OCI-M2 (cell line): Measurements from ENCODE around the gene SDK1.

Source experiments
- DNase-seq: peaks from one replicate; lab custom pipeline; 2025; ENCODE audit not compliant: unreplicated experiment; lab: John Stamatoyannopoulos, UW

SDK1 gene, protein sequence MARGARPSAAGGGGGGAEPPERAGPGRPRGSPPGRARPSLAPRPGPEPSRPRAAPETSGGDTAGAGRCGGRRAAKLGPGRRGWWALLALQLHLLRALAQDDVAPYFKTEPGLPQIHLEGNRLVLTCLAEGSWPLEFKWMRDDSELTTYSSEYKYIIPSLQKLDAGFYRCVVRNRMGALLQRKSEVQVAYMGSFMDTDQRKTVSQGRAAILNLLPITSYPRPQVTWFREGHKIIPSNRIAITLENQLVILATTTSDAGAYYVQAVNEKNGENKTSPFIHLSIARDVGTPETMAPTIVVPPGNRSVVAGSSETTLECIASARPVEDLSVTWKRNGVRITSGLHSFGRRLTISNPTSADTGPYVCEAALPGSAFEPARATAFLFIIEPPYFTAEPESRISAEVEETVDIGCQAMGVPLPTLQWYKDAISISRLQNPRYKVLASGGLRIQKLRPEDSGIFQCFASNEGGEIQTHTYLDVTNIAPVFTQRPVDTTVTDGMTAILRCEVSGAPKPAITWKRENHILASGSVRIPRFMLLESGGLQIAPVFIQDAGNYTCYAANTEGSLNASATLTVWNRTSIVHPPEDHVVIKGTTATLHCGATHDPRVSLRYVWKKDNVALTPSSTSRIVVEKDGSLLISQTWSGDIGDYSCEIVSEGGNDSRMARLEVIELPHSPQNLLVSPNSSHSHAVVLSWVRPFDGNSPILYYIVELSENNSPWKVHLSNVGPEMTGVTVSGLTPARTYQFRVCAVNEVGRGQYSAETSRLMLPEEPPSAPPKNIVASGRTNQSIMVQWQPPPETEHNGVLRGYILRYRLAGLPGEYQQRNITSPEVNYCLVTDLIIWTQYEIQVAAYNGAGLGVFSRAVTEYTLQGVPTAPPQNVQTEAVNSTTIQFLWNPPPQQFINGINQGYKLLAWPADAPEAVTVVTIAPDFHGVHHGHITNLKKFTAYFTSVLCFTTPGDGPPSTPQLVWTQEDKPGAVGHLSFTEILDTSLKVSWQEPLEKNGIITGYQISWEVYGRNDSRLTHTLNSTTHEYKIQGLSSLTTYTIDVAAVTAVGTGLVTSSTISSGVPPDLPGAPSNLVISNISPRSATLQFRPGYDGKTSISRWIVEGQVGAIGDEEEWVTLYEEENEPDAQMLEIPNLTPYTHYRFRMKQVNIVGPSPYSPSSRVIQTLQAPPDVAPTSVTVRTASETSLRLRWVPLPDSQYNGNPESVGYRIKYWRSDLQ (N-terminal part only)

DNA sequence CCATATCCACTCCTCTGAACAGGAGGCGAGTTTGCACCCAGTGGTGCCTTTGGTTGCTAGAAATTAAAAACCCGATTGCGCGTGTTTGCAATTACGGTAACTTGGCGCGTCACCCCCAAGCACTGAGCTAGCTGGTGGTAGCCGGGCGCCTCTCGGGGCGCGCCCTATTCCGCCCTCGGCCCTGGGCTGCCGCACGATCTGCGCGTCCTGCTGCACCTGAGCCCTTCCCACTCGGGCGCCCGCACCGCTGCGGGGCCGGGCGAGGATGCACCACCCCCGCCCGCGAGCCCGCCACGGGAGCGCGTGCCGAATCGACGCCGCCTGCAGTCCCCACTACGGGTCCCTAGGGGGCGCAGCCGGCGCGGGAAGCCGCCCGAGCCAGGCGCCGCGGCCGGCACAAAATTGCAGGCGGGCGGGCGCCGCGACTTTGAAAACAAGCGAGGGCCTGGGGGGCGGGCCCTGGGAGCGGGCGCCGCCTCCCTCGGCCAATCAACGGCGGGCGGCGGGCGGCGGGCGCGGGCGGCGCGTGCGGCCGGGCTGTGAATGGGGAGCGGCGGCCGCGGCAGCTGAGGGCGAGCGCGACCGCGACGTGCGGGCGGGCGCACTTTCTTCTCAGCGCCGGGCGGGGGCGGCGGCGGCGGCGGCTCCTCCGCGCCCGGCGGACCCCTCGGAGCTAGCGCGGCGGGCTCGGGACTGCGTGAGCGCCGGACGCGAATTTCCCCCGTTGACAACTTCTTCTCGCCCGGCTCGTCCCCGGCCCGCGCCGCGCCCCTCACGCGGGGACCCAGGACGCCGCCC lies at the start of gene SDK1:
TSS of gene SDK1 (plus strand) at position 602 of the 798 bp plus-strand sequence. CDS start 335 bp downstream, outside the sequence.
- DNase-seq, result no peak

DNA sequence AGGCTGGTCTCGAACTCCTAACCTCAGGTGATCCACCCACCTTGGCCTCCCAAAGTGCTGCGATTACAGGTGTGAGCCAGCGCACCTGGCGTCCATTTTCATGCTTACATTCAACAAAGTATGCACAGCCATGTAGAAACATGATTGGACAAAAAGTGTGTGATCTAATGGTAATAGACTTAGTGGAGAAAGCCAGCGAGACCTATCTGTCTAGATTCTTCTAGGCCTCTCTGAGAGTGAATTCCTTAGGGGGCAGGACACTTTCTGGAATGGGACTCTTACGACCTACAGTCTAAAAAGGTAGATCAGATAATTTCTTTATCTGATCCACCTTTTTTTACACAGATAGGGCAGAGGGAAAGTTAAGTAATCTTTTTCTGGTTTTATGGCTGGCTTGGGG lies 46.3 kb upstream of the SDK1 start:
- no peak for DNase-seq

DNA sequence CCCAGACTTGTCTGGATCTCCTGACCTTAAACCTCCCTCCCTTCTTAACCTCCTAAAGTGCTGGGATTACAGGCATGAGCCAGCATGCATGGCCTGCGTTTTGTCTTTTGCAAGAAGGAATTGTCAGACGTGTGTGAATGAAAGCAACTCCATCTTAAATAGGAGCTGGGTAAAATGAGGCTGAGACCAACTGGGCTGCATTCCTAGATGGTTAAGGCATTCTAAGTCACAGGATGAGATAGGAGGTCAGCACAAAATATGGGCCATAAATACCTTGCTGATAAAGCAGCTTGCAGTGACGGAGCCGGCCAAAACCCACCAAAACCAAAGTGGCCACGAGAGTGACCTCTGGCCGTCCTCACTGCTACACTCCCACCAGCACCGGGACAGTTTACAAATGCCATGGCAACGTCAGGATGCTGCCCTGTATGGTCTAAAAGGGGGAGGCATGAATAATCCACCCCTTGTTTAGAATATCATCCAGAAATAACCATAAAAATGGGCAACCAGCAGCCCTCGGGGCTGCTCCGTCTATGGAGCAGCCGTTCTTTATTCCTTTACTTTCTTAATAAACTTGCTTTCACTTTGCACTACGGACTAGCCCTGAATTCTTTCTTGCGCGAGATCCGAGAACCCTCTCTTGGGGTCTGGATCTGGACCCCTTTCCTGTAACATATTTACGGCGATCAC lies 41.2 kb upstream of the SDK1 start:
- no peak for DNase-seq

DNA sequence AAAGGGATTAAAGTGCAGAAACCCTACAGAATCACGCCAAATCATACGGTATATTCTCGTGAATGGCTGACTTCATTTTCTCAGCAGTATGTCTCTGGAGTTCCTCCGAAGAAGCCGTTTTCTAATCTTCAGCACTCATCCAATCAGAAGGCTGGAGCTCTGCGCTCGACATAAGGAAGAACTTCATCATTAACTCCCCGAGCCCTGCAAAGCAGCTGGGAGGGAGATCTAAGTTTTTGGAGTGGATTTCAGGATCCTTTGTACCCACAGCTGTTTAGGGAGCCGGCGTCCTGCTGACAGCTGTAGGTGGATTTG lies 40.7 kb upstream of the SDK1 start:
- no peak for DNase-seq

DNA sequence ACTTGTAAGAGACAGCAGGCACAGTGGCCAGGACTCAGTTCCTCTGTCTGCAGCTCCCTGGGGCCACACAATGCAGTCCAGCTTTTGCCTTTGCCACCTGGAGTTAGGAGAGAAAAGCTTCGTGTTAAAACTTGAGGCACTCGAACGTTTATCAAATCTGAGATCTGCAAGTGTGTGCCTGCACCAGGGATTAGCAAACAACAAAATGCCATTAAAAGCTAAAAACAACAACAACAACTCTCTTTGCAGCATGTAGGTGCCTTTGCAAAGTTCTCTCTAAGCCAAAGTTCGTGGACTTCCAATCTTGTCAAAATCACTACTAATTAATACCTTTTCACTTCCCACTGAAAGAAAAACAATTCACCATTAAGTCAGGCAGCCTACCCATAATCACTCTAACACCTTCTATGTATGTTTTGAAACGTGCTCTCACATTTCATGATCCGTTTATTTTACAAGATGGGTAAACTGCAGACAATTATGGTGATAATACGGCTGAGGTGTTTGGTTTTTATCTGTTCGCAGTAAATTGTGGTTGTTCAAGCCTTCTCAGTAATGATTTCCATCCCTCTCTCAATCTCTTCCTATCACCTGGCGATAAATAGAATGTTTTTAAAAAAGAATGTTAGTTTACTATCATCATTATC lies 36.2 kb upstream of the SDK1 start:
- no peak for DNase-seq

DNA sequence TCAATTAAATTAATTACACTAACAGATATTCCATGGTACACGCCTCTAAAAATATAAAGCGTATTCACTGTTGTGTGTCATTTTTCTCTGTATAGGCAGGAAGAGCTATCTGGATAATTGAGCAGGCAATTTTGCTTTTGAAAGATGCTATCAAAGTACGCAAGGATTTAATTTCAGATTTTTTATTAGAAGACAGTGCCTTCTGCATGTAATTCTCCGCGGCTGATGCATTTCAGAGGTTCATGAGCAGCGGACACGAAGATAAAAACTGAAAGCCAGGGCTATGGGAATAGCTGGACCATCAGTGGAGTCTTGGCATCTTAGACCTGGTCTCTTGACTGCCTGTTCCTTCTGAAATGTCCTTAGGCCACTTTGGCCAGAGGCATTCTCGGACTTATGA lies 35.7 kb upstream of the SDK1 start:
- DNase-seq, result no peak

DNA sequence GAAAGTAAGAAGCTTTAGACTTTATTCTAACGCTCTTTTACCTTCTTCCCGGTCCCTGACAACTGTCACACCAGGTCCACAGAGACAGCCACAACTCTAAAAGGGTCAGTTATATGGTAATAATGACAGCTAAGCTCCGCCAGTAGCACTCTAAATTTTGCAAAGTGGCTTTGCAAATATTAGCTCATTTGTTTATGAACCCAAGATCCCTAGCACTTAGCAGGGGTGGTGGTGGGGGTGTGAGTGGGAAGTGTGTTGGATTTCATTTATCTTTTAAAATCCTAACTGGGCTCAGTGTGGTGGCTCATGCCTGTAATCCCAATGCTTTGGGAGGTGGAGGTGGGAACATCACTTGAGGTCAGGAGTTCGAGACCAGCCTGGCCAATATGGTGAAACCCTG lies 34.8 kb upstream of the SDK1 start:
- no peak for DNase-seq

DNA sequence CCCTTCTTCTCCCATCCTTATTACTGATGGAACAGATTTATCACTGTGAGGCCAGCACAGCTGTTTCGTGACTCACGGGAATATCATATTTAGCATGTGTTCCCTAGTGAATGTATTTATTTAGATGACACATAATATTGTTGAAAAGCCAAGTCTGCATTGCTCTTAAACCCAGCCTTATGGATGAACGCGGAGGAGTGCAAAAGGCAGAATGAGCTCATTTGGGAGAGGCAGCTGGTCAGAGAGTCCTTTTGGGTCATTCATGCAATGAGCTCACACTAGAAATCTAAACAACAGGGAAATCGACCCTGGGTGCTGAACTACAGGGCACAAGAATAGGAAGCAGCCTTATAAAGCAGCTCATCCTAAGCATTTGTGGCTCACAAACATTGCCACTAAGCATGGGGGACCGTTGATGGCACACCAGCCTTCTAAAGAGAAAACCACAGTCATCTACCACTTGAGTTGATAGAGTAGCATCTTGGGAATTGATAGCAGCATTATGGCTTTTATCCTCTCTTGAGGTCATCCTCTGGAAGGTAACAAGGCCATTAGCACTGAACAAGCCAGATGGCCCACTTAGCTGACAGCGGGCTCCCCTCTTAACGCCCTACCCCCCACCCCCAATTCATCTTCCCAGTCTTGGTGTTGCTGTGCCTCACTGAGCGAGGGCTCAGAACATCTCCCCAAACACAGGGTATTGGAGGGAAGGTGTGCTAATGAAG lies 32.9 kb upstream of the SDK1 start:
- no peak for DNase-seq

DNA sequence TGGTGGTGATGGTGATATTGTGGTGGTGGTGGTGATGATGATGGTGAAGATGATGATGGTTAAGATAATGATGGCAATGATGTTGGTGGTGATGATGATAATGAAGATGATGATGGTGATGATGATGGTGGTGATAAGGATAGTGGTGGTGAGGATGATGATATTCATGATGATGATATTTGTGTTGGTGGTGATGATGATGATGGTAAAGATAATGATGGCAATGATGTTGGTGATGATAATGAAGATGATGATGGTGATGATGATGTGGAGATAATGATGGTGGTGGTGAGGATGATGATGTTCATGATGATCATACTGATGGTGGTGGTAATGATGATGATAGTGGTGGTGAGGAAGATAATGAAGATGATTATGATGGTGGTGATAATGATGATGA lies 30.7 kb upstream of the SDK1 start:
- no peak for DNase-seq

DNA sequence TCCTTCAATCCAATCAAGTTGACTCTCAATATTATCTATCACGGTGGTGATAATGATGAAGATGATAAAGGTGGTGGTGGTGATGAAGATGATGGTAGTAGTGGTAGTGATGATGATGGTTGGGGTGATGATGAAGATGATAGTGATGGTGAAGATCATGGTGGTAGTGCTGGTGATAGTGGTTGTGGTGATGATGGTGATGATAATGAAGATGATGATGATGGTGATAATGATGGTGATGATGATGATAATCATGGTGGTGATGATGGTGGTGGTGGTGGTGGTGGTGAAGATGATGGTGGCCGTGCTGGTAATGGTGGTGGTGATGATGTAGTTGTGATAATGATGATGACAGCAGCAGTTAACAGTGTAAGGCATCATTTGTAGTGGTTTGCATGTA lies 29.8 kb upstream of the SDK1 start:
- DNase-seq, result no peak

DNA sequence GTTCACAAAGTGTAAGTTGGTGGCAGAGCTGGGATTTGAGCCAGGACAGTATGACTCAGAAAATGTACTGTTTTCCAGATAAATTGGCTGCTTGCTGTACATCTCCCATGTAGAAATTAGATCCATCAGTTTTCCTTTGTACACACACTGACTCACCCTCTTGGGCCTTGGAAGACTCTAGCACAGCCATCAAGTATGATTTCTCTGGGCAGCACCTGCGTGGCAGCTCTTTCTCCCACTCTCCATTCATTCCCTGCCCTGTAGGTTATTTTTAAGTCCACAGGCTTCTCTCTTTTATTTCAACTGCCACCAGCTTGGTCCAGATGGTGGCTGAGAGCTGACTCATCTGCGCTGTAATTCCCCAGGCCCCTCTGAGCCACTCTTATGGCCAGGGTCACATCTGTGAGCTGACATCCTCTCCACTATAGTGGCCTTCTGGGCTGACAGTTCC lies 28.3 kb upstream of the SDK1 start:
- no peak for DNase-seq

DNA sequence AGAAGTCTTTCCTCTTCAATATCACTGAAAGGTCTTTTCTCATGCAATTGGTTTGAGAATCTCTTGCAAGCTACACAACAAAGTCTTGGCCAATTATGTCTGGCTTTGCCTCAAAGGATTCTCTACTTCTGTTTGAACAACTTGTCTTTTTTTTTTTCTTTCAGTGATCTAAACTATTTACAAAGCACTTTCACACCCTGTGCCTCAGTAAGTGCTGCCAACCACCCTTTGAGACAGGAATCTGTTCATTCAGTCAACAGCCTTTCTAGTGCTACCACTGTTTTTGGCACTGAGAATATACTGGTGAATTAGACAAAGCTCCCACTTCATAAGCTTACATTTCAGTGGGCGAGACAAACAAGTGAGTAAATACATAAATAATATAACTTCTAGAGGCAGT lies 26.9 kb upstream of the SDK1 start:
- no peak for DNase-seq

DNA sequence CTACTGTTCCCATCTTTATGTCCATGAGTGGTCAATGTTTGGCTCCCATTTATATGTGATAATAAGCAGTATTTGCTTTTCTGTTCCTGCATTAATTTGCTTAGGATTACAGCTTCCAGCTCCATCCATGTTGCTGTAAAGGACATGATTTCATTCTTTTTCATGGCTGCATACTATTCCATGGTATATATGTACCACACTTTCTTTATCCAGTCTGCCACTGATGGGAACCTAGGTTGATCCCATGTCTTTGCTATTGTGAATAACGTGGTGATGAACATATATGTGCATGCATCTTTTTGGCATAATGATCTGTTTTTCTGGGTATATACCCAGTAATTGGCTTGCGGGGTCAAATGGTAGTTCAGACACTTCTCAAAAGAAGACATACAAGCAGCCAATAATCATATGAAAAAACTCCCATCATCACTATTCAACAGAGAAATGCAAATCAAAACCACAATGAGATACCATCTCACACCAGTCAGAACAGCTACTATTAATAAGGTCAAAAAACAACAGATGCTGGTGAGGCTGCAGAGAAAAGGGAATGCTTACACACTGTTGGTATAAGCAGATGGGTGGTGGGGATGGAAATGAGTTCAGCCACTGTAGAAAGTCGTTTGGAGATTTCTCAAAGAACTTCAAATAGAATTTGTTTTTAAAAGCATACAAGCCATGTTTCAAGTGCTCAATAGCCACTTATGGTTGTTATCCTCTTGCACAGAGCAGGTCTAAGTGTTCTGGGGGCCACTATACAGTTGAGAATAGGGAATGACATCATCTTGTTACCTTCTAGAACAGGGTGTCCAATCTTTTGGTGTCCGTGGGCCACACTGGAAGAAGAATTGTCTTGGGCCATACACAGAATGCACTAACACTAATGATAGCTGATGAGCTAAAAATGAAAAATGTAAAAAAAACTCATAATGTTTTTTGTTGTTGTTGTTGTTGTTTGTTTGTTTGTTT lies 23.2 kb upstream of the SDK1 start:
- no peak for DNase-seq

DNA sequence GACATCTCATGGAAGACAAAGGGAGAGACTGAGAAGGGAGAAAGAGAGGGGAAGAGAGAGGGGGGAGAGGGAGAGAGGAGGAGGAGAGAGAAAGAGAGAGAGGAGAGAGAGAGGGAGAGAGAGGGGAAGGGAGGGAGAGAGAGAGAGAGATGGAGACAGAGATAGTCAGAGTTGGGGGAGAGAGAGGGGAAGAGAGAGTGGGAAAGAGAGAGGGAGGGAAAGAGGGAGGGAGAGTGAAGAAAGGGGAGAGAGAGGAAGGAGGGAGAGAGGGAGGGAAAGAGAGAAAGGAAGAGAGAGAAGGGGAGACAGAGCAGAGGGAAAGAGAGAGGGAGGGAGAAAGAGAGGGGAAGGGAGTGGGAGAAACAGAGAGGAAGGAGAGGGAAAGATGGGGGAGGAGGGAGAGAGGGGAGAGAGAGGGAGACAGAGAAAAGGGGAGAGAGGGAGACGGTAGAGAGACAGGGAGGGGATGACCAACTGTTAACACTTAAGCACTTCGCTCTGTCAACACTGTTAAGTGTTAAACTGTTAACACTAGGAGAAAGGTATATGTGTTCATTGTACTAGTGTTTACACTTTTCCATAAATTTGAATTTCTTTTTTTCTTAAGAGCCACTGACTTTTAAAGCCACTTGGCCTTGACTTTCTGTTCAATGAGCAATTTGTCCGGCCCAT lies 21.8 kb upstream of the SDK1 start:
- DNase-seq, result no peak

DNA sequence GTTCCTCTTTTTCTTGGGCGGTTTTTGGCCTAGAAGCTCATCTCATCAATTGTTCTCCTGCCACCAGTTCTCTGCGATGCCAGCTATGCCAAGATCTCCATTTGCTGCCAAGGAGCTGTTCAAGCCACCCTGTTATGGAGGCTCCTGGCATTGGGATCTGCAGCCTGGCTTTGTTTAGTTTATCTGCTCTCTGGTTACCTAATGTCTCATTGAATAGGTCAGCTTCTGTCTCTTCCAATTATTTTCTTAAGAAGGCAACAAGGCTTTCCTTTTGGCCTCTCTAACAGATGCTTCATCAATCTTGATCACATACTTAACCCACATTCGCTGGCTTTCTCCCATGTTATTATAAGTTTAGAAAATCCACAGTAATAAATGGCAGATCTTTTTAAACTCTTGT lies 20.6 kb upstream of the SDK1 start:
- DNase-seq, result no peak

DNA sequence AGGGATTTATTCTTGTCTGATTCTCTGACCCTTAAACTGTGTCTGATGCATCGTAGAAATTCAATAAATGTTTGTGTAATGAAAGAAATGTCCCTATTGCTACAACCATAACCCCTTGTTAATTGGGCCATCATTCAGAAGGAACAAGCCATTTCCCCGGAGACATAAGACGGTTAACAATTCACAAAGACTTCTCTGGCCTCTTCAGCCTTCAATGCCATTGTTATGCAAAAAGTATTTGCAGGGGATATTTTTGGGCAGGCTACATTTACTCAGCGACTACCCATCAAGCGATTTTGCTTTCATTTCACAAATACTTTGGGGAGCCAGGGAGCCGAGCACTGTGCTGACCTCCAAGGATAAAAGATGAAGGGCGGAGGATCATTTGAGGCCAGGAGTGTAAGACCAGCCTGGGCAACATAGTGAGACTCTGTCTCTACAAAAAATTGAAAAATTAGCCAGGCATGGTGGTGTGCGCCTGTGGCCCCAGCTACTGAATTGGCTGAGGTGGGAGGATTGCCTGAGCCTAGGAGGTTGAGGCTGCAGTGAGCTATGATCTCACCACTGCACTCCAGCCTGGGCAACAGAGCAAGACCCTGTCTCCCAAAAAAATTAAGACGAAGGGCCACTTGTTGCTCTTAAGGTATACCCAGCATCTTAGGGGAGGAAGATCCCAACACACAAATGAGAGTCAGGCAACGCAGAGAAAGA lies 20.0 kb upstream of the SDK1 start:
- DNase-seq, result no peak

DNA sequence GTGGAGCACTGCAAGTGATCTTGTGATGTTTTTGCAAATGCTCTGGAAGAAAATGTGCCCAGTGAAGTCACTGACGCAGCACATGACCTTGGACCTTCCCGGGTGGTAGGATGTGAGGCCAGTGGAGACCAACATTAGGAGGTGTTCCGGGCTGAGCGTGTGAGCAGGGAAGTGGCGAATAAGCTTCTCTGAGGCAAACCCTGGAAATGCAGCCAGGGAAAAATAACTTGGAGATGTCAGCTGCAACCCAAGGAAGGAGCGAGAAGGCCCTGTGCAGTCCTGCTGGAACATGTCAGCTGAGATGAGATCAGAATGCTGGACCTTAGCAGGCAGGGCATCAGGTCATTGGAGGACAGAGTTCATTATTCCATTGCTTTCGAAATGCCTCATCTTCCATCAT lies 18.6 kb upstream of the SDK1 start:
- no peak for DNase-seq
